ENCODE data around the gene ARID1B.

ARID1B gene

DNA sequence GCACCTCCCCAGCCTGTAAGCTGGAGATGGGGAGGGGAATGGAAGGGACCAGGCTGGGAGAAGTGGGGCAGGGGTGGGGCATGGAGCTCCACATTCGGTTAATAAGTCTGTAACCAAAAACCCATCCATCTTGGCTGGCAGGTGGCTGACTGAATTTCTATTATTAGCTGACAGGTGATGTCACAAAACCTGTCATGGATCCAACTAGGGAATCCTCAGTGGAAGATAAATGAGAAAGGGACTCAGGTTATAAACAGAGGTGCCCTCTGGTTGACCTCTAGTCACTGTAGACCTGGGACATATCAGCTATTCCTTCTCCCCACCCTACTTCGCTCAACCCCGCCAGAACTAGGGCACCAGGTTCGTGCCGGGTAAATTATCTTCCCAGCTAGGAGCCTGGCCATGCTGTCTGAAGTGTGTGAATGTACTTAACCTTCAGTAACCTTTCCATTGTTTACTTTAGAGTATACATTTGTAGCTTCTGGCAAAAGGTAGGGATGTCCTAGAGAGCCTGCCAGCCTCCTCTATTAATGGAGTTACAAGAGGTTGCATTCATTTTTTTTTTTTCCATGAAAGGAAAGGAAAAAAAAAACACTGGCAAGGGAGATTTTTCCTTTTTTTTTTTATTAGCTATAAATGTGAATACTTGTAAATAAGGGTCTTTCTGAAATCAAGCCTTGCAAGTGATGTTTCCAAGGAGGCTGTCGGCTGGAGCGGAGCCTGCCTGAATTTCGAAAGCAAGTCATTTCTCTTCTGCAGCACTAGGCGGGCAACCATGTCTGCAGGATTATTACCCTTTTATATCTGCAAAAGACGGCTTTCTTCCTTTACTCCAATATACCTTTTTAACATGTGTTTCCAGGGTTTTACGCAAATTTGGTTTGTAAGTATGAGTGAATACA is 410.3 kb downstream of the ARID1B start:
- Histone ChIP-seq H3K36me3 (peaks cover 99% of the 10 kb centered on the region), H3K27ac (no peak overlapping the region), H3K27me3 (no peaks in the 10 kb centered on the region), H3K9me3 (no peaks in the 10 kb centered on the region), H3K4me3 (ENCODE audit: low read depth in 1 of 2, low read length in 1 of 2) (no peak overlapping the region), H3K4me1 (ENCODE audit: control insufficient read depth in 1 of 2, insufficient read depth in 1 of 2, low read depth in 1 of 2, low read length in 1 of 2) (no peaks in the 10 kb centered on the region)
- TF ChIP-seq CTCF (IDR thresholded peaks at IDR 0.05): no peak

GRCh38 chr6:157188213-157188612 is 411.0 kb downstream of the ARID1B start:
- no peaks in the 10 kb centered on the region for H3K27me3 ChIP-seq
- no peak overlapping the region for H3K27ac ChIP-seq
- no peaks in the 10 kb centered on the region for H3K9me3 ChIP-seq
- H3K36me3 ChIP-seq: peaks cover 99% of the 10 kb centered on the region
- no peak overlapping the region for H3K4me3 ChIP-seq (ENCODE audit: low read depth in 1 of 2, low read length in 1 of 2)
- TF ChIP-seq CTCF (IDR thresholded peaks at IDR 0.05): no peak
- H3K4me1 ChIP-seq (ENCODE audit: control insufficient read depth in 1 of 2, insufficient read depth in 1 of 2, low read depth in 1 of 2, low read length in 1 of 2): no peaks in the 10 kb centered on the region

DNA sequence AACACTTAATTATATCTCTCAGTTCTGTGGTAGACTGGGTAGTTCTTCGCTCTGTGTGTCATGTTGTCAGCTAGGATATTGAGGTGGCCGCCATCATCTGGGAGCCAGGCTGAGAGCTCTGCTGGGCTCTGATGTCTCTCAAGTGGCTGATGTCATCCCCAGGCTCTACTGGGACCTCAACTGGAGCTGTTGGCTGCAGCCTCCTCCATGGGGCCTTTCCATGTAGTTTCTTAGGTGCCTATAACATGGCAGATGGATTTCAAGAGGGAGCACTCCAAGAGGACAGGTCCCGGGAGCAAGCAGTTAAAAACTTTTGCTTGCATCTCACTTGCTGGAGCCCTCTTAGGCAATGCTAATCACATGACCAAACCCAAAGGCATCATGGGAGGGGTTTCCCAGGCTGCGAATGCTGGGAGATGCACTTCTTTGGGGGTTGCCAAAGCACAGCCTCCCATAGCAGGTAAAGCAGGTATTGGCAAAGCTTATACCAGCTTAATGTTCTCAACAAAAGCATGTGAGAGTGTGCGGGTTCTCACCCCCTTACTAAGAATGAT is 416.3 kb downstream of the ARID1B start:
- no peak for TF ChIP-seq CTCF (IDR thresholded peaks at IDR 0.05)
- Histone ChIP-seq H3K27me3 (no peaks in the 10 kb centered on the region), H3K4me1 (ENCODE audit: control insufficient read depth in 1 of 2, insufficient read depth in 1 of 2, low read depth in 1 of 2, low read length in 1 of 2) (no peaks in the 10 kb centered on the region), H3K4me3 (ENCODE audit: low read depth in 1 of 2, low read length in 1 of 2) (no peak overlapping the region), H3K36me3 (peaks cover 96% of the 10 kb centered on the region), H3K9me3 (no peaks in the 10 kb centered on the region), H3K27ac (no peak overlapping the region)

DNA sequence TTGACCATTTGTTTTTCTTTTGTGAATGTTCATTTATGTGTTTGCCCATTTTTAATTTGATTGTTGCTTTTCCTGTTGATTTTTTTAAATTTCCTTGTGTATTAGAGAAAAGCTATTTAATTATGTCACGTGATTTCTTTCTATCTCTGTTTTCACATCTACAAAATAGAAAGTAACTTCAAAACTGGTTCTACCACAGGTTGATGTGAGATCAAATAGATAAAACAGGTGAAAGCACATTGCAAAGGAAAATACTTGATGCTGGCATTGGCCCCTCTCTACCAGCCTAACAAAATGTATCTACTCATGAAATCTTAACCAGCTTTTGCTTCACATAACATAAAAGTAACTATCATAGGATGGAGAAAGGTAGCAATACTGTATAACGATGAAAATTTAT is 416.9 kb downstream of the ARID1B start:
- Histone ChIP-seq H3K4me3 (ENCODE audit: low read depth in 1 of 2, low read length in 1 of 2) (no peak overlapping the region), H3K9me3 (no peaks in the 10 kb centered on the region), H3K27me3 (no peaks in the 10 kb centered on the region), H3K27ac (no peak overlapping the region), H3K36me3 (peaks cover 96% of the 10 kb centered on the region), H3K4me1 (ENCODE audit: control insufficient read depth in 1 of 2, insufficient read depth in 1 of 2, low read depth in 1 of 2, low read length in 1 of 2) (no peaks in the 10 kb centered on the region)
- no peak for TF ChIP-seq CTCF (IDR thresholded peaks at IDR 0.05)

DNA sequence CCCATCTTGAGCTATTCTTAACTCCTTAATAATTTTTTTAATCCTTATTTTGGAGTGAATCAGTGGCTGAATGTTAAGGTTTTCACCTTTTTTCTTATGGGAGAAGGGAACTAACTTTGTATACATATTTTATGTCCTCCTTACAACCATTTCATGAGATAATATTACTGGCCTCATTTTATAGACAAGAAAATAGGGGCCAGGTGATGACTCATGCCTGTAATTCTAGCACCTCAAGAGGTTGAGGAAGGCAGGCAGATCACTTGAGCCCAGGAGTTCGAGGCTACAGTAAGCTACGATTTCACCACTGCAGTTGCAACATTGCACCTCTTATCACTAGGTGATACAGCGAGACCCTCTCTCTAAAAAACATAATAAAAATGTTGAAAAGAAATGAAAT is 417.5 kb downstream of the ARID1B start:
- no peak overlapping the region for H3K4me3 ChIP-seq (ENCODE audit: low read depth in 1 of 2, low read length in 1 of 2)
- H3K27me3 ChIP-seq: no peaks in the 10 kb centered on the region
- H3K4me1 ChIP-seq (ENCODE audit: control insufficient read depth in 1 of 2, insufficient read depth in 1 of 2, low read depth in 1 of 2, low read length in 1 of 2): no peaks in the 10 kb centered on the region
- no peak for TF ChIP-seq CTCF (IDR thresholded peaks at IDR 0.05)
- no peak overlapping the region for H3K27ac ChIP-seq
- peaks cover 93% of the 10 kb centered on the region for H3K36me3 ChIP-seq
- H3K9me3 ChIP-seq: no peaks in the 10 kb centered on the region

Measured in neutrophil (primary cell).